ENCODE results near the gene TBC1D14. TPM values are rescaled to one million over a fixed set of nuclear protein-coding genes. Genes with fewer than 3 reads are reported as not detected.

The TBC1D14 gene
- total RNA-seq, 1 donor from 2014 or later = 61.8 TPM

DNA sequence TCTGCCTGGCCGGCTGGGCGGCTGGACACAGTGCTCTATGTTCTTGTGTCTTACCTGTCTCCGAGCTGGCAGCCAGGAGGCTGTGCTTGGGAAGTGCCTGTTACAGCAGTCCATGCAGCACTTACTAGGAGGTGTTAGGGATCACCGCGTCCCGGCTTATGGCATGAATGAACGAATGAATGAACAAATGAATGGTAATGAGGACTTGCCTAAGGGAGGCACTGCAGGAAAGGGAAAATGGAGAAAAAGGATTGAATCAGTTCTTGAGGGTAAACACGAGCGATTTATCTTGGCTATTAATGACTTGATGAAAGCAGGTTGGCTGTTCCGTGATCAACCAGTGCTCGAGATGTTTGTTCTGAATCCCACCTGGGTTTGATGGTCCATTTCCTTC lies 31.1 kb downstream of the TBC1D14 start:
- Mint-ChIP-seq H3K36me3 (ENCODE audit: insufficient read depth) (peaks cover 3% of the 10 kb centered on the region), H3K27ac (no peak overlapping the region), H3K4me1 (ENCODE audit: low read depth) (peaks cover 21% of the 10 kb centered on the region), H3K4me3 (ENCODE audit: low read depth) (no peak overlapping the region), H3K27me3 (no peaks in the 10 kb centered on the region), H3K9me3 (ENCODE audit: low read depth) (no peaks in the 10 kb centered on the region)
- no peak for DNase-seq (ENCODE audit: low spot score, unreplicated experiment)
- TF ChIP-seq, protein P1, sequence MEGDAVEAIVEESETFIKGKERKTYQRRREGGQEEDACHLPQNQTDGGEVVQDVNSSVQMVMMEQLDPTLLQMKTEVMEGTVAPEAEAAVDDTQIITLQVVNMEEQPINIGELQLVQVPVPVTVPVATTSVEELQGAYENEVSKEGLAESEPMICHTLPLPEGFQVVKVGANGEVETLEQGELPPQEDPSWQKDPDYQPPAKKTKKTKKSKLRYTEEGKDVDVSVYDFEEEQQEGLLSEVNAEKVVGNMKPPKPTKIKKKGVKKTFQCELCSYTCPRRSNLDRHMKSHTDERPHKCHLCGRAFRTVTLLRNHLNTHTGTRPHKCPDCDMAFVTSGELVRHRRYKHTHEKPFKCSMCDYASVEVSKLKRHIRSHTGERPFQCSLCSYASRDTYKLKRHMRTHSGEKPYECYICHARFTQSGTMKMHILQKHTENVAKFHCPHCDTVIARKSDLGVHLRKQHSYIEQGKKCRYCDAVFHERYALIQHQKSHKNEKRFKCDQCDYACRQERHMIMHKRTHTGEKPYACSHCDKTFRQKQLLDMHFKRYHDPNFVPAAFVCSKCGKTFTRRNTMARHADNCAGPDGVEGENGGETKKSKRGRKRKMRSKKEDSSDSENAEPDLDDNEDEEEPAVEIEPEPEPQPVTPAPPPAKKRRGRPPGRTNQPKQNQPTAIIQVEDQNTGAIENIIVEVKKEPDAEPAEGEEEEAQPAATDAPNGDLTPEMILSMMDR (IDR thresholded peaks at IDR 0.05; ENCODE audit: unreplicated experiment) = no peak

DNA sequence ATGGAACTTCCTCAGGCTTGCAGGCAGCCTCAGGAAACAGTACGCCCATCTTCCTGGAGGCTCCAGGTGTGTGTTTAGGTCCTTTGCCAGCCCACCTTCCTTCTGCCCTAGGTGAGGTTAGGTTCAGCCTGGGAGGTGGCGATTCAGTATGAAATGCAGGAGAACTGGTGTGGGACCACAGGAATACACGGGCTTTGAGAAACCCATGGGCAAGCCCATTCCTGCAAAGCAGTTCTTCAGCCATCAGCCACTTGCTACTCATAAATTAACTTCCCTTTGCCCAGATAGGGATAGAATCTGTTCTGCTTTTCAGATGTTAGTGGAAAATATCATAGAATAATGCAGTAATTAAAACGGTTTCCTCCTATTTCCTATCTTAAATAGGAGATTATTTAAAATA lies 32.2 kb downstream of the TBC1D14 start:
- H3K9me3 Mint-ChIP-seq (ENCODE audit: low read depth) = no peaks in the 10 kb centered on the region
- TF ChIP-seq, protein P1 (IDR thresholded peaks at IDR 0.05; ENCODE audit: unreplicated experiment) = no peak
- DNase-seq (ENCODE audit: low spot score, unreplicated experiment) = no peak
- H3K36me3 Mint-ChIP-seq (ENCODE audit: insufficient read depth) = no peaks in the 10 kb centered on the region
- peak overlapping the region; percentile 62 for H3K27ac Mint-ChIP-seq
- no peaks in the 10 kb centered on the region for H3K27me3 Mint-ChIP-seq
- H3K4me1 Mint-ChIP-seq (ENCODE audit: low read depth) = peaks cover 21% of the 10 kb centered on the region
- no peak overlapping the region for H3K4me3 Mint-ChIP-seq (ENCODE audit: low read depth)

DNA sequence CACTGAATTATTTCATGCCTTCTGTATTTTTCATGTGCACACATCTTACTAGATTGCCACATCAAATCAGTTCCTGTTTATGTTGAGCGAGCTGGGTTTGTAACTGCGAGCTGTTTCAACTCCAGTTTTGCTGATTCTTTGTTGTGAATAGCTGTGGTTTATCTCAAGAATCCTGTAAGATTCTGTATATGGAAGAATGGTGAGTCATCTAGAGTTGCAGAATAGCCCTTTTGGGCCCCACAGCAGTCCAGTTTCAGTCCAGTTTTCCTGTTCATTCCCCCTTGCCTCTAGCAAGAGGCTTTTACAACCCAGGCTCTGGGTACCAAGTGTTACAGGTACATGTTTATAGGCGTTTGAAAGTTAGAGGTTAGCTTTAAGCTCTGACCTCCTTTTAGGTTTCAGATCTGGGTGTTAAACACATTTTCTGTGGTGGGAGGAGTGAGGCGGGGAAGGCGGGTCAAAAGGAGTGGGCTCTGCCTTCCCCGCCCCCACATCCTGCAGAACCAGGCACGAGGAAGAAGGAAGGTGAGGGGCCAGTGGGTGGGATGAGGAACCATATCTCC lies 32.7 kb downstream of the TBC1D14 start:
- Mint-ChIP-seq H3K27ac (peak overlapping the region; percentile 63), H3K4me1 (ENCODE audit: low read depth) (peaks cover 20% of the 10 kb centered on the region), H3K27me3 (no peaks in the 10 kb centered on the region), H3K9me3 (ENCODE audit: low read depth) (no peaks in the 10 kb centered on the region), H3K36me3 (ENCODE audit: insufficient read depth) (no peaks in the 10 kb centered on the region), H3K4me3 (ENCODE audit: low read depth) (no peak overlapping the region)
- TF ChIP-seq, protein P1 (IDR thresholded peaks at IDR 0.05; ENCODE audit: unreplicated experiment) = no peak
- no peak for DNase-seq (ENCODE audit: low spot score, unreplicated experiment)

DNA sequence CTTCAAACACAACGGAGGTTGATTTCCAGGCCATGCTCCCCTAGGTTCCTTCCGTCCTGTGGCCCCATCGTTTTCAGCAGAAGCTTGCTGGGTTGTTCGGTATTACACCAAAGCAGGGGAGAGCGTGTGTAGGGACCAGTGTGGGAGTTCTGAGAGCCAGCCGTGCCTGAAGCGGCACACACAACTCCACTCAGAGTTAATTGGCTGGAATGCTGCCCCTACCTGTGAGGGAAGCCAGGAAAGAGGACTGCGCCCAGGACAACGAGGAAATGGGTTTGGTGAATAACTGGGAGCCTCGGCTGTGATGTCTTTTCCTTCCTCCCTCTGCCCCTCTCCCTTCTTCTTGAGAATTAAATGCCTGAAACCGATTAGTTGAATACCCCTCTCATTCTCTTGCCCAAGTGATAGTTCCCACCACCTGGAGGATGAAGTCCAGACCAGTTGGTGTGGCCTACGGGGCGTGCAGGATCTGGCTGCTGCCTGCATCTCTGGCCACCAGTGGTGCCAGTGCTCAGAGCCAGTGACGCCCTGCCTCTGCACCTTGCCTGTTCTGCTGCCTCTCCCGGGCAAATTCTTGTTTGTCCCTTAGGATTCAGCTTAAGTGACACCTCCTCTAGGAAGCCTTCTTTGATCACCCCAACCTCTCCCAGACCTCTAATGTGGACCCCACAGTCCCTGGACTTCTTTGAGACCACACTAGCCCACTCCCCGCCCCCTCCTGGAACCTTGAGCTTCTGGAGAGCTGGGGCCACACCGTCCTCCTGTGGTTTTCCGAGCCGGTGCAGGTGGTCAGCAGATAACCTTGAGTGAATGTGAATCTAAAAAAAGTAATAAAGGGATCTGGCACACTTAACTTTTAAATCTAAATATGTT lies 33.6 kb downstream of the TBC1D14 start:
- no peak for DNase-seq (ENCODE audit: low spot score, unreplicated experiment)
- Mint-ChIP-seq H3K36me3 (ENCODE audit: insufficient read depth) (no peaks in the 10 kb centered on the region), H3K27ac (peak overlapping the region; percentile 82), H3K4me1 (ENCODE audit: low read depth) (peaks cover 23% of the 10 kb centered on the region), H3K4me3 (ENCODE audit: low read depth) (no peak overlapping the region), H3K27me3 (no peaks in the 10 kb centered on the region), H3K9me3 (ENCODE audit: low read depth) (no peaks in the 10 kb centered on the region)
- TF ChIP-seq, protein P1 (IDR thresholded peaks at IDR 0.05; ENCODE audit: unreplicated experiment) = no peak

DNA sequence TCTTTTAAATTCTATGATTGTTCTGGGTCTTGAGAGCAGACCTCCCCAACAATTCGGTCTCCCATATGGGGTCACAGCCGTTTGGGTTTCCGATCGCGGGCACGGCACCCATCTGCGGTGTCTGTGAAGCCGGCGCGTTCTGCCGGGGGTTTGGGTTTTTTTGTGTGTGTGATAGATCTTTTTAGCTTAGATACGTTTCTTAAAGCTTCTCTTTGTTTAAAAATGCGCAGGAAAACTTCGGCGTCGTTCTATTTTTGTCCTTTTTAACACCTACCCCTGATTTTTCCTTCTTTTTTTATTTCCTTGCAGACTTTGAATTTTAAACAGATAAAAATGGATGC lies 34.2 kb downstream of the TBC1D14 start:
- no peaks in the 10 kb centered on the region for H3K36me3 Mint-ChIP-seq (ENCODE audit: insufficient read depth)
- H3K4me1 Mint-ChIP-seq (ENCODE audit: low read depth) = peaks cover 26% of the 10 kb centered on the region
- H3K27ac Mint-ChIP-seq = no peak overlapping the region

More for the DNA sequence above, 34.2 kb downstream of the TBC1D14 start:
- Mint-ChIP-seq H3K27me3 (no peaks in the 10 kb centered on the region), H3K4me3 (ENCODE audit: low read depth) (no peak overlapping the region), H3K9me3 (ENCODE audit: low read depth) (no peaks in the 10 kb centered on the region)
- no peak for DNase-seq (ENCODE audit: low spot score, unreplicated experiment)
- TF ChIP-seq, protein P1 (IDR thresholded peaks at IDR 0.05; ENCODE audit: unreplicated experiment) = no peak

Data from progenitor cell of endocrine pancreas (in vitro differentiated cells).